GM18870 (cell line): ENCODE results near the gene GNAO1.
"Not testable (repeated sequence)": the region's sequence is repeated elsewhere in the genome, so short reads cannot be mapped to it uniquely, and the experiment has no call there.

Experiments
- ATAC-seq: cut with Tn5 transposase; IDR thresholded peaks from one replicate; pipeline ENCODE4 v1.9.1; 2021; ENCODE audit warnings: moderate library complexity; ENCODE audit not compliant: unreplicated experiment

The GNAO1 gene

GRCh38 chr16:56357241-56357764, 166.0 kb downstream of the GNAO1 start:
- peak; percentile 23 for ATAC-seq

GRCh38 chr16:56357765-56358322, 166.6 kb downstream of the GNAO1 start:
- no peak for ATAC-seq

GRCh38 chr16:56360117-56361008, 169.1 kb downstream of the GNAO1 start:
- no peak for ATAC-seq

- ATAC-seq = no peak
Observed at GRCh38 chr16:56362057-56362655, 170.9 kb downstream of the GNAO1 start.

- no peak for ATAC-seq
Observed at GRCh38 chr16:56362706-56363105, 171.4 kb downstream of the GNAO1 start.

- no peak for ATAC-seq
Observed at GRCh38 chr16:56363181-56363716, 172.0 kb downstream of the GNAO1 start.

GRCh38 chr16:56363781-56364565, 172.7 kb downstream of the GNAO1 start:
- no peak for ATAC-seq

GRCh38 chr16:56364865-56365264, 173.6 kb downstream of the GNAO1 start:
- no peak for ATAC-seq

- no peak for ATAC-seq
Observed at GRCh38 chr16:56365552-56365951, 174.3 kb downstream of the GNAO1 start.

- no peak for ATAC-seq
Observed at GRCh38 chr16:56366945-56367344, 175.7 kb downstream of the GNAO1 start.

GRCh38 chr16:56367764-56368163, 176.5 kb downstream of the GNAO1 start:
- ATAC-seq = no peak

GRCh38 chr16:56368545-56368944, 177.3 kb downstream of the GNAO1 start:
- no peak for ATAC-seq

GRCh38 chr16:56369202-56369601, 177.9 kb downstream of the GNAO1 start:
- ATAC-seq = no peak

GRCh38 chr16:56370185-56370874, 179.0 kb downstream of the GNAO1 start:
- no peak for ATAC-seq

- ATAC-seq = no peak
Observed at GRCh38 chr16:56370875-56371659, 179.8 kb downstream of the GNAO1 start.

GRCh38 chr16:56371660-56371937, 180.3 kb downstream of the GNAO1 start:
- ATAC-seq = no peak

- ATAC-seq = no peak
Observed at GRCh38 chr16:56372013-56372634, 180.8 kb downstream of the GNAO1 start.

GRCh38 chr16:56373003-56373402, 181.7 kb downstream of the GNAO1 start:
- no peak for ATAC-seq

GRCh38 chr16:56375792-56376191, 184.5 kb downstream of the GNAO1 start:
- ATAC-seq = not testable (repeated sequence)
